GM19467 (cell line): ENCODE results near the gene FBXW11.

Experiments
- ATAC-seq: cut with Tn5 transposase; IDR thresholded peaks from one replicate; pipeline ENCODE4 v1.9.1; 2021; ENCODE audit warnings: mild to moderate bottlenecking, moderate library complexity; ENCODE audit not compliant: unreplicated experiment

FBXW11 gene

DNA sequence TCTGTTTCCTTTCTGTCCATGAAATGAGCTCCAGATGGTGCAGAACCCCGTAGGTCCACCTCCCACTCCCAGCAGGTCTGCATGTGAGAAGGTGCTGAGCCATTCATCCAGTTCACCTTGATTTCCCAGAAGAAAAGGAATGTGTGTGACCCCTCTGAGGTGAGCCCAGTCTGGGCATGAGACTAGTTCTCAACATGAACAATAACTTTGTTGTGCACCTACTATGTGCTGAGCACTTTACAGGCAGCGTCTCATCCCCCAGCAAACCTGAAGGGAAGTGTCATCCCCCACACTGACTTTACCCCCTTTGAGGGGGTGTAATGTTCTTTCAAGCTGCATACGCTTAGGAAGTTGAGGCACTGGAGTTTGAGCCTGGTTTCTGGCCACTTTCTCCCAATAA is 159.4 kb downstream of the FBXW11 start:
- no peak for ATAC-seq

DNA sequence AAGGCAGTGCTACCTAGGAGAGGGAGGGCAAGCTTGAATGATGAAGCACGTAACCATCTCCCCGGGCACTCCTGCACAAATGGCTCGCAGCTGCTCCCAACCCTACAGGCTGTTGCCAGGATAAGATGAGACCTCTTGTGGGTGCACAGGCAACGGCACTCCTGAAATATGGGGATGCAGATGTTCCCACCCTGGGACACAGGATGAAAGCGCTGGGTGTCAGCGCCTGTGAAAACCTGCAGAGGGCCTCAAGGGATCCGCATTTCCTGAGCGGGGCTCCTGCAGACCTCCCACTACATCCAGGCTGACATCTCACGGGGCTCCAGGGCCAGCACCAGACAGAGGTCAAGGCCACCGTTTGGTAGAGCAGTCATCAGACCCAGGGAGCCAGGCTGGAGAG is 160.1 kb downstream of the FBXW11 start:
- no peak for ATAC-seq

DNA sequence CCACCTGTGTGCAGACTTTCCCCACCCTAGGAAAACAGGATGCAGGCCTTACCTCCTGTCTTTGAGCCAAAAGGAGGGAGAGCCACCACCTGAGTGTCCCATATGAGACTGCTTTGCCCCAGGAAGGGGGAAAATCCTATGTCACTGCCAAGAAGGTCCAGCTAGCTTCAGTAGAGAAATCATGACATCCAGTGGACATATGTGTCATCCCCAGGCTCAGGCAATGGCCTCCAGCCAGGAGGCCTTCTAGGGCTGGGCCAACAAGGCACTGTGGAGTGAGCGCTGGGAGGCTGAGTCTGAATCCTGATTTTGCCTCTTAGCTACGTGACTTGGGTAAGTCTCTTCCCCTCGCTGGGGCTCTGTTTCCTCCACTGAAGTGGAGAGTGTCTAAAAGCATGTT is 160.6 kb downstream of the FBXW11 start:
- ATAC-seq = no peak

DNA sequence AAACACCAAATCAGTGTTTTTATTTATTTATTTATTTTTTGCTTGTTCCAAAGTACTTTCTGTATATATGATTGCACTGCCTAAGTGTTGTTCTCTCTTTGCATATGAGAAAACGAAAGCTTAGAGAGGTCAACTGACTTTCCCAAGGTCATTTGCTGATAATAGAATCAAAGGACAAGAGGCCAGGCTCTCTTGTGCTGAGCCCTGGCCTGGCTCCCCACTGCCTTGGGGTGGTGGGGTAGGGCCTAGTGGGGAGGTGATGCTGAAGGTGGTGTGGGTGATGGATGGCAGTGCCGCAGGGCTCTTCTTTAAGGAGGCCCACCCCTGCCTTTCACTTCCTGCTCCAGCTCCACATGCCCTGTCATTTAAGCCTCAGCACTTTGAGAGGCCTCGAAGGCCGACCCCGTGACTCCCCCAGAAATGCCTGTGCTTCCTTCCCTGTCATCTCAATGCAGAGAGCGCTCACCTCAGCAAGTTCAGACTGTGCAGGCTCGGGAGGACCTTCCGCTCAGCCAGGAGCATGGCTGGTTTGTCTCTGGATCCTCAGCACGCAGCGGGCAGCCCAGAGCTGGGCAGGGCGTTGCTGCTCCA is 161.3 kb downstream of the FBXW11 start:
- no peak for ATAC-seq

DNA sequence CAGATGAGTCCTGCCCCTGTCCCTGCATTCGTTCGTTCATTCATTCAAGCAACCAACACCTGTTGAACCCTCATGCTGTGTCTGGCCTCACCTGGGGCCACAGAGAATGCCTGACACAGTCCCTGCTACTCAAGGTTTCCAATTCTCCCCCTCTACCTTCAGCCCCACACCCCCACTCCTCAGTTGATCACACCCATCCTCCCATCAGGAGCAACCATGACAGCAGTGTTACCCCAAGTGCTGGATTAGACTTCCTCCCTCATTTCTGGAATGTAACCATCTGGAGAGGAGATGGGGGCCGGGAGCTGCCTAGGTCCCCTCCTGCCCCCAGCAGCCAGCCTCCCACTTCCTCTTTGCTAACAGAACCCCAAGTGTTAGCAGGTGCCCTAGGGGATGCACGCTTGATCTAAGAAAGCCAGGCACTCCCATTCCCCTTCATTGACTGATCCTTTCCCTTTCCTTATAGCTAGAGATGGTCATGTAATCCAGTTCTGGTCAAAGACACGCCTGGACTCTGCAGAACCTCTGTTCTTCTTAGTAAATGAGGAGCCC is 163.6 kb downstream of the FBXW11 start:
- ATAC-seq = no peak

DNA sequence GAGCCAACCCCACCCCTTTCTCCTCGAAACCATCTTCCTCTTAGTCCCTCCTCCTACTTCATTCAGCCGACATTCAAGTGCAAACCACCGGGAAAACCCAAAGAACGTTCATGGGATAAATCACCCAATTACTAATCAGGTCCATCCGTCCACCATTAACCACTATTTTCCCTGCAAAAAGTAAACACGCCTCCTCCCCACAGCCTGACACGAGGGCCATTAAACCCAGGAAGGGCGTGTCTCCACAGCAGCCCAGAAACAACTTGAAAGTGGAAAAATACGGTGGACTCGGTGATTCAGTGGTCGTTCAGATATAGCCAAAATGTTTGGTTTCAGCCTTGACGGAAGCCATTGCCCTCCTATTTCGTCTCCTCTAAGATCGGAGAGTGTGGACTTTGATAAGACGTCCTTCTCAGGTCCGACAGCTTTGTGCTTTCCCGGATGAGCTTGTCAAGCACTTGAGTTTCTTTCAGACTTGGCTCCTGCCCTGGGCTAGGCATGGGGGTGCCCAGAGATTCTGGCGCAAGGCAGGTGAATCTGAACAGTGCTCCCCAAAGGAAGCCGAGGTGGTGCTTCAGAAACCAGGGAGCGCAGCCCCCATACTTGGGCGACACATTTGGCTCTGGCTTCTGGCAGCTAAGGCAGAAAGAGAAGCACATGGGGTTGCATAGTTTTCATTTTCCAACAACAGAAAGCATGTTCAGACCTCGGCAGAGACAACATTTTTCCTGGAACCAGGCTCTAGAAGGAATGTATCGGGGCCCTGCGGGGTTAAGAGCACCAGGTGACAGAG is 164.3 kb downstream of the FBXW11 start:
- ATAC-seq = no peak

DNA sequence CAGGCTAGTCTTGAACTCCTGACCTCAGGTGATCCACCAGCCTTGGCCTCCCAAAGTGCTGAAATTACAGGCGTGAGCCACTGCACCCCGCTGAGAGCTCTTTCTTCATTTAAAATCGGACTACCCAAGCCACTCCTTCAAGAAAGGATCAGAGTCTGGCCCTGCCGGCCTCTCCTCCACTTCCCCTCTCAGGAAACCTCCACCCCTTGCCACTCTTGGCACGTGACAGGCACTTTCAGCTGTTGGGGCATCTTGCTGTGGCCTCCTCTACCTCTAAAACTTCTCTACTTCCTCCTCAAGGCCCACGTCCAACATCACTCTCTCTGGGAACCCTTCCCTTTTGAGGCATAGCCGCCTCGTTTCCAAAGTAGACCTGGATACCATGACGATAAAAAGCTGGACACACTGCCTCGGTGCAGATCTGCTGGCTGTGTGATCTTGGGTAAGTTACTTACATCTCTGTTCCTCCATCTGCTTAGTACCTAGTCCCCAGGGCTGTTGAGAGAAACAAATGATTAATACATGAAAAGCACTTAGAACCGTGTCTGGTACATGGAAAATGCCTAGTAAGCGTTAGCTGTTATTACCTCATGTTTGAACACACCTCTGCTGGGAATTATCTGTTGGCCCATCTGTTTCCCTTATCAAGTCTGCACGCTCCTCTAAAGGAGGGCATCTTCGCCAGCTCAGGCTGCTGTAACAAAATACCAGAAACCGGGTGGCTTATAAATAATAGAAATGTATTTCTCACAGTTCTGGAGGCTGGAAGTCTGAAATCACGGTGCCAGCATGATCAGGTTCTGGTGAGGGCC is 165.5 kb downstream of the FBXW11 start:
- no peak for ATAC-seq

DNA sequence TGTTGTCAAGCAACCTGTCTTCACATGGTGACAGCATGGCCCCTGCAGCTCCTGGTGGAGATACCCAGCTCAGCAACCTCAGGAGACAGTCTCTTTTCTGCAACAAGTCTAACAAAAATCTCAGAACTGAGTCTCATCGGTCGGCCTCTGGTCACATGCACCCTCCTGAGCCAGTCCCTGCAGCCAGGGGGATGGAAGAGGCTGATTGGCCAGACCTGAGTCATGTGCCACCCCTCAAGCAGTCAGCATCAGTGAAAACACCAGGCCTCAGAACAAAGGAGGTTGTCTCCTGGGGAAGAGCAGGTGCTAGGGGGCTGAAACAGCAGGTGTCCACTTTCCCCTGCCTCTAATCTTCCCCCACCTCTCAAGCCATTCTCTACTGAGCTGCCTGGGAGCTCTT is 166.4 kb downstream of the FBXW11 start:
- no peak for ATAC-seq

DNA sequence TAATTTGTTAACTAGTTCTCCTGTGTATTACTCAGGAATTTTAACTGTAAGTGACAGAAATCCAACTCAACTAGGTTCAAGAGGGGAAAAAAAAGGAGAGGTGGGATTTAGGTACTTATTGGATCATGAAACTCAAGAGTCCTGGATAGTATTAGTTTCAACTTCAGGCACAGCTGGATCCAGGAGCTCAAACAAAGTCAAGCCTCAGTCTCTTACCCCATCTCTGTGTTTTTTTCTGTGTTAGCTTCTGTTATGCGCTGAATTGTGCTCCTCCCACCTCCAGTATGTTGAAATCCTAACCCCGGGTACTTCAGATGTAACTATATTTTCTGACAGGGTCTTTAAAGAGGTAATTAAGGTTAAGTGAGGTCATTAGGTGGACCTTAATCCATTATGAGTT is 167.3 kb downstream of the FBXW11 start:
- ATAC-seq = no peak

DNA sequence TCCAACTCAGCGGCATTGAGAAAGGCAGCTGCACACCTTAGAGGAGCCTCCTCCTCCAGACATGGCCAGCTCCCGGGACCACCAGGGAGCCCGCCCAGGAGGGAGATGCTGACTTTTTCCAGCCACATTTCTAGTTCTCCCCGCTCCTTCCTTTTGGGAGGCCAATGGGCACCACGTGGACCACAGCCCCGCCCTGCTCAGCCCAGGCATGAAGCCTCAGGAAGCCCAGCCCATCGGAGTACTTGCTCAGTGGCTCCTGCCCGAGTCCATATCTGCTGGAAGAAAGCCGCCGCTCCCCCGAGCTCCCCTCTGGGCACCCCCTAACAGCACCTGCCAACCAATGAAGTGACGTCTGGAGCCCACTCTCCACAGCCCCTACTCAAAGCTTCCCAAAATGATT is 168.4 kb downstream of the FBXW11 start:
- no peak for ATAC-seq

DNA sequence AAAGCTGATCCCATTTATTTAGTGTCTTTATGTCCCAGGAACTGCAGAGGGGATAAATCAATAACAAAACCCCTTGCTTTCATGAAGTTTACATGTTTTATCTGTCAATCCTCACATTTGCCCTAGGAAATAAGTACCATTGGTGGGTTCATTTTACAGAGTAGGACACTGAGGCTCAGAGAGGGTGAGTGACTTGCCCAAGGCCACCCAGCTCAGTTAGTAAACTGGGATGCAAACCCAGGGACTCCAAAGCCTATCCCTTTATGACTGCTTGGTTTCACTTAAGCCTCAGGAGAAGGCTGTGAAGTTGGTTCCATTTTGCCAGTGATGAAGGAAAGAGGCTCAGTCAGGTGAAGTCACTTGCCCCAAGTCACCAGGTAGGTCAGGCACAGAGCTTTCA is 168.9 kb downstream of the FBXW11 start:
- ATAC-seq = no peak

DNA sequence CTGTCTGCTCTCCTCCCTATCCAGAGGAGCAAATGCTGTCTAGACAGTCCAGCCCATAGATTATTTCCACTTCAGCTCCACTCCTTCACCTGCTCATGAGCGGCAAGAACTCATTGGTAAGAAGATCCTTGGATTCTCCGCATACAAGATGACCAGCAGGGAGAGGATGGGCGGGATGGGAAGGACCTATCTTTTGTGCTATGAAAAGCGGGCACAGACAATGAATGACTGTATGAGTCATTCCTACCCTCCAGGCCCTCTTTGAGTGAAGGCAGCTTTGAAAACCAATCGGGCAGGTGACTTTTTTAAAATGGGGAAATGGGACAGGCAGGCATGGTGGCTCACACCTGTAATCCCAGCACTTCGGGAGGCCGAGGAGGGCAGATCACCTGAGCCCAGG is 171.4 kb downstream of the FBXW11 start:
- ATAC-seq = no peak

DNA sequence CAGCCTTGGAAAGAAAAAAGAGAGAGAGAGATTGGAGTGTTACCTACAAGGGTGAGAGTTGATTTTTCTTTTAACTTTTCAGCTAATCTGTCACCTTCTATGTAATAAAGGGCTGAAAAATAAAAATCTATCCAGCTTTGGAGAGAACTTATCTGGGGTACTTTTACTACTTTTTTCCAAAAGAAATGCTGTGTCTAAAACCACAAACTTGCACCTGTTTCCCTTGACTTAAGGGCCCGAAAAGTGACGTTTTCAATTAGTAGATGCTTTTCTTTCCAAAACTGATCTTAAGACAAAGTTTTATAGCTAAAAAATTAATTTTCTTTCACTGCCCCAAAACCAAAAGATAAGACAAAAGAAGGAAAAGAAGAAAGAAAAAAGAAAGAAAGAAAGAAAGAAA is 172.0 kb downstream of the FBXW11 start:
- ATAC-seq = no peak

DNA sequence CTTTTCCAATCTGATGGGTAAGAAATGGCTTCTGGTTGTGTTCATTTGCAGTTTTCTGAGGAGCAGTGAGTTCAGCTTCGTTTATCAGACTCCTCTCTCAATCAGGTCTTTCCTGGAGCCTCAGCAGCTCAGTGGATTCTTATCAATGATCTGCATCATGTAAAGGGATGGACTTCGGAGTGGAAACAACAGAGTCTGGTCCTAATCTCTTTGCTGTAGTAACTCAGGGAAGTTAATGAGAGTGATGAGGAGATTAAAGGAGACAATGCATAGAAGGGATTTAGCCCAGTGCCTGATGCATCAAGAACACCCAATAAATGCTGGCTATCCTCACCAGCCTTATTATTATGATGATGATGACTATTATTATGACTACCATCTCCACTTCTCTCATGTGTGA is 173.7 kb downstream of the FBXW11 start:
- ATAC-seq = no peak

DNA sequence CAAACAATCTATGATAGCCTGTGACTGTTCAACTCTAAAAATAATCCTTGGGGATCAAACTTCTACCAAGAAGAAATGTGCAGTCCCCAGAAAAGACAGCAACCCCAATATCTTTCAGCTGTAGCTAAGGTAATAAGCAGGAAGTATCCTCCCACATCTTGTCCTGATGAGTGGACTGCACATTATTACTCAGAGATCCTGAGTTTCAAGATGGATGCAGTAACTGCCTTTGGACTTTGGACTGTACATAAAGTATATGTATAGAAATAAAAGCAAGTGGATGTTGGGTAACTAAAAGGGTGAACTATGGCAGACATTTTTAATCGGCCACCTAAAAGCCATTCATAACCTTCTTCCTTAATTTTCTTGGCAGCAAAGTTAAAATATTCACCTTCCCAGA is 175.8 kb downstream of the FBXW11 start:
- no peak for ATAC-seq

DNA sequence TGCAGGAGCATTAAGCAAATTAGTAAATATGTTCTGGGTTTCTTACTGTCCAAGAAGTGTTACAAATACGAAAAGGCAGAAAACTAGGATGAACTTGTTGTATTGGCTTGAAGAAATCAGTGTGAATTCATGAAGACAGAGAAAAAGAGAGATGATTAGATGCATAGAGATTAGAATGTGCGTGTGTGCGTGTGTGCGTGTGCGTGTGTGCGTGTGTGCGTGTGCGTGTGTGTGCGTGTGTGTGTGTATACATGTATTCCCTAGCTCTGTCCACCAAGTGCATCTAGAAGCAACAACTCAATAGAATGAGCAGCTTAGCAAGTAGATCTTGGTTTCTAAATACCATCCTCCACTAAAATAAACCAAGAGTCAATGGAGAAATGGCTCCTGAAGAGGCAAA is 179.3 kb downstream of the FBXW11 start:
- no peak for ATAC-seq

DNA sequence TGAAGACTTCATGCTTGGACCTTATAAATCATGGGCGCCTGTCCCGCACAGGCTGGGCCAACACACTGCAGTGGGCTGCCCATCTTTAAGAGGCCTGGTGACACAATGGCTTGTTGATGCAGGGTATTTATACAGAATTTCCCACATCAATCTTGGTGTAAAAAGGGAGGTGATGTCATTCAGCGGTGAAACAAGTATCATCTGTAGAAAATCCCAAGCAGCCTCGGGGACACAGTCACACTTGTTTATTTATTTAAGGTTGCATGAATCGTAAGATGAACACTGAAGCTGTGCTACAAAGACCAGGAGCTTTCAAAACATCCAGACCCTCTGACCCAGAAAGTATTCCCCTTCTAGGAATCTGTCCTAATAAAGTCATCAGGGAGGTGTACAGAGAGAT is 180.3 kb downstream of the FBXW11 start:
- ATAC-seq = no peak

DNA sequence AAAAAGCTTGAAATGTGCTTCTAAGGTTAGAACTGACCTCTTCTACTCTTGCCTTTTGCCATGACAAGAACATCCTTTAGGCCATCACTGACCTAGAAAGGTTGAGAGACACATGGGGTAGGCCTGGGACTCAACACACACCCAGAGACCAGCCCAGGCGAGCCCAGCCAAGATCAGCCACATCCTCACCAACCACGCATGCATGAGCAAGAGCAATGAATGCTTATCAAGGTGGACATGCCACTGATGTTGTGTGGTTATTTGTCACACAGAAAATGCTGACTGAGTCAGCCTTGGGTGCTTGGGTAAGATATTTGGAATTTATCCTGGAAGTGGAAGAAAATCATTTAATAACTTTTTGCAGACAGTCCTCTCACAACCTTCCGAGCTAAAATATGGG is 181.4 kb downstream of the FBXW11 start:
- ATAC-seq = no peak

DNA sequence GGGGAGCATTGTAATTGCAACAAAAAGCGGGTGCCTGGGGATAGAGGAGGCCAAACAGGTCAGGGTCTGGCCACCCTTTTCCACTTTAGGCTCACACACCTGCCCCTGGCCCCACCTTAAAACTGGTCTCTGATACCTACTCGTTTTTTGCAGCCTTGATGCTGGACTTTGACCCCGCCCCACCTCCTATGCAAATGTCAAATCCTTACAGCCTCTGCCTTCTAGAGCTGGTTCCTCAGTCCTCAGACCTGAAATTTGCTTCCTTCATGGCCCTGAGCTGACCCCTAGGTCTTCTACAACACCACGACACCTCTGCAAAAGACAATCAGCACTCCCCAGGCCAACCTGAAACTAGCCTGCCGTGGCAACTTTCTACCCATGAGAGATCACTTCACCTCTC is 183.2 kb downstream of the FBXW11 start:
- no peak for ATAC-seq

DNA sequence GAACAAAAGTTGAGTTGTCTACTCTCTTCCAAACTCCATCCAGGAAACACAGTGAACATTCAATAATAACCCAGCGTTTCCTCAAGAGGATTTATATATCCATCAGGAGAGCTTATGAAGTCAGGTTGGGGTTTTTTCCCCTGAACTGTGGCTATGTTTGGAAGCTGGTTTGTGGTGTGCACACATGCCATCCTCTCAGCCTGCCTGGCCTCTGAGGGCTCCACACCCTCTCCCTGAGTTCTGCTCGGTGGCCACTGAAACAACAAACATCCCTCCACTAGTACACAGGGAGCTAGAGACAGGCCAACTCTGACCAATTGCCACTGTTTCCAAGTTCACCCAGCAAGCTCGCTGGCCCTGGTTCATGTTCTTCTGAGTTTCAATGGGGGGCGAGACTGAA is 185.2 kb downstream of the FBXW11 start:
- ATAC-seq = no peak

DNA sequence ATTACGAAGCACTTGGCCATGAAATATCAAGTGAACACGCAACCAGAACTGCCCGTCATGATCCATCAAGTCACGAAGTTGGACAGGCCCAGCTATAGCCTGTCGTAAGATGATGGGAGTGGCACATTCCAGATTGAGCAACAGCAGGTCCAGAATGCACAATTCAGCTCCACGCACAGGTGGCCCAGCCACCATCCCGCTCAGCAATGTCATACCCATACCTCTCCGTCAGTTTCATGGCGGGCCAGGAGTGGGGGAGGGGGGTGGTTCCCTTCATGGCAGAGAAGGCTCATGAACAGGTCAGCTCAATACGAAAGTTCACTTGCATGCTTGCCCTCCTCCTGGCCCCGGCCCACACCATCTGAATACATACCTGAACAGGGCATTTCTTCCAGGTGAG is 185.9 kb downstream of the FBXW11 start:
- ATAC-seq = no peak

DNA sequence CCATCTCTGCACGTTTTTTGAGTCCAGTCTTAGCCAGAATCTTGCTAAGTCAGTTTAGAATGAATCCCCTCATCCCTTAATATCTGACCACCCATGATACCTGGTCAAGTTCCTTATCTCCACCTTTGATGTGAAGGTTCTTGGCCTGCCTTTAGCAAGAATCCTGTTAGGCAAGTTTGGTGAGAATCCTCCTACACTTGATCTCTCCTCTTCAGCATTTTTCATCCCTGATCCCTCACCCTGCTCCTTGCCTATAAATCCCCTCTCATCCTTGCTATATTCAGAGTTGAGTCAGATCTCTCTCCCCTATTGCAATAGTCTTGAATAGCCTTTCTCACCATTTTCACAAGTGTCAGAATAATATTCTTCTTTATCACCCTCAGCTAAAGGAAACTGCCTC is 189.8 kb downstream of the FBXW11 start:
- ATAC-seq = no peak
